ENCODE data around the gene VPS4A.
"Not testable (repeated sequence)": the region's sequence is repeated elsewhere in the genome, so short reads cannot be mapped to it uniquely, and the experiment has no call there.

Gene VPS4A

GRCh38 chr16:69327585-69328310 lies 16.6 kb downstream of the VPS4A start:
- DNase-seq (ENCODE audit: low read depth): no peak

- no peak for DNase-seq (ENCODE audit: low read depth)
These were observed 17.7 kb downstream of the VPS4A start for GRCh38 chr16:69328854-69329316.

DNA sequence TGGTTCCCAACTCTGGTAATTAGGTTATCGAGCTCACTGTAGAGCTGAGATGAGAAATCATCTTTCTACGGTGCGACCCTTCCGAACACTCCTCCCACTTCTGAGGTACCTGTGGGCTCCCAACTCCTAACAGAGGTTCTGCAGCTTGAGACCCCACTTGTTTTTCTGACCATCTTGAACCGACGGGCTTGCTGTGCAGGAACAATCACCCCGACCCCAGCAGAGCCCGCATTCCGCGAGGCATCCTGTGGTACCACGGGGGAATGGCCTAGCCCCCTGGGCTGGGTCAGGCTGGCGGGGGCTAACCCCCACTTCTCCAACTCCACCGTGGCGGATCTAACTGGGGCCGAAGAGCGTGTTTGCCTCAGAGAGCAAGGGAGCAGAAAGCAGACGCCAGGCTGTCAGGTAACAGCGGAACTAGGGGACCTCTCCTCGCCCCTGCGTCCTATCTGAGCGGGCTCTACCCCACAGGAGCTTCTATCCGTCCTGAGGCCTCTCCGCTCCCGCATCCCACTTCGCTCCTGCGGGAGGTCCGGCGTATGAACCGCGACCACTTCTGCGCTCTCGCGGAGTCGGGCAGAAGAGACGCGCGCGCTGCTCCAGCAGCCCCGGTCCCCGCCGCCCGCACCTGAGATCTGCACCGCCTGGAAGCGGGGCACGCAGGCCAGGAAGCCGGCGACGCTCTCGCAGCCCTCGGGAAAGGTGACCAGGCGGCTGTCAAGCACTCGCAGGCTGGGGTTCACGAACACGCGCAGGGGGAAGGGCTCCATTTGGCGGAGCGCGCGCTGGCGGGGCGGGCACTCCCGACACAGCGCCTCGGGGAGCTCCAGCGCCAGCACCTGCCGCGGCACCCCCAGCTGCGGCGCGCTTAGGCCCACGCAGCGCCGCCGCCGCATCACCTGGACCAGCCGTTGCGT lies 18.5 kb downstream of the VPS4A start:
- DNase-seq (ENCODE audit: low read depth): no peak

DNA sequence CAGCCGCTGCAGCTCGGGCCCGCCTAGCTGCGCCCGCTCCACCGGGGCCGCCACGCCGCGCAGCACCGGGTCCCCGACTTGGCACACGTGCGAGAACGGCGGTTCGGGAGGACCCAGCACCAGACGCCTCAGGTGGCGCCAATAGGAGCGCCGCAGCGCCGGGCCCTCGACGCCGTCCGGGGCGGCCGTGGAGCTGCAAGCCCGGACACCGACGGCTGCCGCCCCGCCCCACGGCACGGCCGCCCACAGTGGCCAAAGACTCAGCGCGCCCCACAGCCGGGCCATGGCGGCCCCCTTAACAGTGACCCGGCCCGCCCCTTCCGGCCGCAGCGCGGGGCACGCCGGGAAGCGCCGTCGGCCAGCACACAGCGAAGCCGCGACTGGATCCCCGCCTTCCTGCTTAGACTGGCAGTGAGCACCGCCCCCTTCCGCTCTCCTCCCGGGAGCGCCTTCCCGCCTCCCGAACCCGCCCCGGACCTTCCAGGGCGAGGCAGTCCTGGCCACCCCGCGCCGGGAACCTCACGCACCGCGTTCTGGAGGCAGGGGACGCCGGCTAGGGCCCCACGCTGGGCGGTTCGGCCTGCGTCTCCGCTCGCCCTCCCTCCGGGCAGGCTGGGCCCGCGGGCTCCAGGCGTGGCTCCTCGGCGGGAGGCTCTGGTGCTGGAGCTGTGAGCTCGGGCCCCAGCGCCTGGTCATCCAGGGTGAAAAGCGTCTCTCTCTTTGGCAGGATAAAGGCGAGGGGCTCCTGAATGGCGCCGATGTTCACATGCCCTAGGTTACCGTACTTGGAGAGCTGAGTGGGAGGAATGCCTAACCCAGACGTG lies 19.3 kb downstream of the VPS4A start, which contains the start of gene PDF:
Gene PDF, minus strand, starts transcription at position 303 of the 824 bp plus-strand sequence. Its CDS starts 18 bp downstream, at position 285.
- DNase-seq (ENCODE audit: low read depth): peak; percentile 87

DNA sequence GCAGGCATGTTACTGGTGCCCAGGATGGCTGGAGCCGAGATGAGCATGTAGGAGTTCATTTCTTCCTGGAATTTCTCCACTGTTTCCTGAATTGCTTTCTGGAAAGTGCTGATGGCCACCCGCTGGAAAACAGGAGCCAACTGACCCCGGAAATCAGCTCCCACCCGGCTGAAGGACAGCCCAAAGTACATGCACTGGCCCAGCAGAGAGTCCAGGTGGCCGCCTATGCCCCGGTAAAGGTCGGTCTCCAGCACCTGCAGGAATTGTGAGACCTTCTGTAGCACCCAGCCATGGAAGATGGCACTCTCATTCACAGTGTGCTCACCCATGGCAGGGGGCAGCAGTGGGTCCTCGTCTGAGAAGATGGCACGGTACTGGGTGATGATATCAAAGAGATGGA lies 23.5 kb downstream of the VPS4A start:
- no peak for DNase-seq (ENCODE audit: low read depth)

- DNase-seq (ENCODE audit: low read depth): no peak
These were observed 27.6 kb downstream of the VPS4A start for GRCh38 chr16:69338557-69339288.

DNA sequence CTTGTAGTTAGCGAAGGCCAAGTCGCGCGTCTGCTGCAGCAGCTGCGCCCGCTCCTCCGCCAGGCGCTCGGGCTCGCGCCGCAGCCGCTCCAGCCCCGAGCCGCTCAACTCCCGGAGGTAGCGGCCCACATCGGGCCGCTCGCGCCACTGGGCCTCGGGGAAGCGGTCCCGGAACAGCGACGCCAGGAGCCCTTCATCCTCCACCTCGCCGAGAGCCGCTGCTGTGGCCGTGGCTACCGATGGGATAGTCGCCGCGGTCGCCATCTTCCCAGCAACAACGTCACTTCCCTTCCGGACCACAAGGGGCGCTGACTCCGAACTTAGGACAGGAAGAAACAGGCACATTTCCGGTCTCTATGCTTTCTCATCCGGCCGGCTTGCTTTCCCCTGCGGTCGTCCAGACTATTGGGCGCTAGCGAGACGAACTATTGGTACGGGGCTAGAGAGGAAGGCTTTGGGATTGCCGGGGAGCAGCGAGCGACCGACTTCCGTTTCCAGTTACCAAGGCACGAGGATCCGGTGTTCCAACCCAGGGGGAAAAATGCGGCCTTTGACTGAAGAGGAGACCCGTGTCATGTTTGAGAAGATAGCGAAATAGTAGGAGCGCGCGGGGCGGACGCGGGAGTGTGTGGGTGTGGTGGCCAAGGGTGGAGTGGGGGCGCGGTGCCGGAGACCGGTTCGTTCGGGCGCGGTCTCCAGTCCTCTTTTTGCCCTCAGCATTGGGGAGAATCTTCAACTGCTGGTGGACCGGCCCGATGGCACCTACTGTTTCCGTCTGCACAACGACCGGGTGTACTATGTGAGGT lies 28.3 kb downstream of the VPS4A start, which contains the start of the genes COG8 and NIP7:
Gene COG8, minus strand, starts transcription at position 276 of the 806 bp plus-strand sequence. Its CDS starts 12 bp downstream, at position 264.
Gene NIP7, plus strand, starts transcription at position 484 of the 806 bp plus-strand sequence. Its CDS starts 58 bp downstream, at position 542.
- DNase-seq (ENCODE audit: low read depth): peak; percentile 97

DNA sequence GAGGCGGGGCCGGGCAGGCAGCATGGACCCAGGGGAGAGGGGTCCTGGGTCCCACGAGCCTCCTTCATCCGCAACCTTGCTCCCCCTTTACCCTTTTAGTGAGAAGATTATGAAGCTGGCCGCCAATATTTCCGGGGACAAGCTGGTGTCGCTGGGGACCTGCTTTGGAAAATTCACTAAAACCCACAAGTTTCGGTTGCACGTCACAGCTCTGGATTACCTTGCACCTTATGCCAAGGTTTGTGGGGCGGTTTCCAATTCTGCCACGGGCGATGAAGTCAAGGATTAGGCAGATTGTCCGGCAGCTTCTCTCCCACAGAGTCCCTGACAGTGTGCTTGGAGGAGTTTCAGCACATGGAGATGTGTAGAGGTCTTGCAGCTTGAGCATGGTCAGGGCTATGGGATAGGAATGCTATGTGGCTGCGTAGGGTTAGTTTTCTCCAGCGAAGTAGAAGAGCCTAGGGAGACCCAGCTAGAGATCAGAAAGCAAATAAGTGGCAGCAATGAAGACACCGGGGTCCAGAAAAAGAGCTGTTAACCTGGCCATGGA lies 29.0 kb downstream of the VPS4A start:
- DNase-seq (ENCODE audit: low read depth): no peak

DNA sequence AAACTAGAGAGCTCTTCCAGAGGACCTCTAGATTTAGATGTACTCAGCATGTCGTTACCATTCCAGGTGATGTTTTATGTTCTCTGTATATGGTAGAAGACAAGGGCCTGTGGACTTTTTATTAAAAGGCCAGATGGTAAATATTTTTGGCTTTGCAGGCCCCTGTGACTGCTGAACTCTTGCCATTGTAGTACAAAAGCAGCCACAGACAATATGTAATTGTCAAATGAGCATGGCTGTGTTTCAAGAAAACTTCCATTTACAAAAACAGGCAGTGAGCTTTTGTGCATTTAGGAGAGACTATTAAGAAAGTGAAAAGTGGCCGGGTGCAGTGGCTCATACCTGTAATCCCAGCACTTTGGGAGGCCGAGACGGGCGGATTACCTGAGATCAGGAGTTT lies 33.0 kb downstream of the VPS4A start:
- no peak for DNase-seq (ENCODE audit: low read depth)

DNA sequence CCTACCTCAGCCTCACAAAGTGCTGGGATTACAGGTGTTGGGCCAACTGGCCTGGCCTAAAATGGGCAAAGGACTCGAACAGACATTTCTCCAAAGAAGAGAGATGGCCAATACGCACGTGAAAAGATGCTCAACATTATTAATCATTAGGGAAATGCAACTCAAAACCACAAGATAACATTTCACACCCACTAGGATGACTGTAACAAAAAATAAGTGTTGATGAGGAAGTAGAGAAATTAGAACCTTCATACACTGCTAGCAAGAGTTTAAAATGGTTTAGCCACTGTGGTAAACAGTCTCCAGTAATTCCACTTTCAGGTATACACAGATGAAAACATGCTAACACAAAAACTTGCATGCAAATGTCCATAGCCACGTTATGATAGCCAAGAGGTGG lies 34.8 kb downstream of the VPS4A start:
- no peak for DNase-seq (ENCODE audit: low read depth)

DNA sequence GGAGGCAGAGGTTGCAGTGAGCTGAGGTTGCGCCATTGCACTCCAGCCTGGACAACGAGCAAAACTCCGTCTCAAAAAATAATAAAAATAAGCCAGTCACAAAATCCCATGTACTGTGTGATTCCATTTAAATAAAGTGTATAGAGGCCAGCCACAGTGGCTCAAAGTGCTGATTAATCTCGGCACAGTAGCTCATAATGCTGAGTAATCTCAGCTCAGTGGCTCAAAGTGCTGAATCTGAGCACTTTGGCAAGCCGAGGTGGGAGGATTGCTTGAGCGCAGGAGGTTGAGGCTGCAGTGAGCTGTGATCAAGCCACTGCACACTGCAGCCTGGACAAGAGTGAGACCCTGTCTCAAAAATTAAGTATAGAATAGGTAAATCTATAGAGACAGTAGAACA lies 35.5 kb downstream of the VPS4A start:
- no peak for DNase-seq (ENCODE audit: low read depth)

- DNase-seq (ENCODE audit: low read depth): no peak
These were observed 37.1 kb downstream of the VPS4A start for GRCh38 chr16:69348222-69348621.

DNA sequence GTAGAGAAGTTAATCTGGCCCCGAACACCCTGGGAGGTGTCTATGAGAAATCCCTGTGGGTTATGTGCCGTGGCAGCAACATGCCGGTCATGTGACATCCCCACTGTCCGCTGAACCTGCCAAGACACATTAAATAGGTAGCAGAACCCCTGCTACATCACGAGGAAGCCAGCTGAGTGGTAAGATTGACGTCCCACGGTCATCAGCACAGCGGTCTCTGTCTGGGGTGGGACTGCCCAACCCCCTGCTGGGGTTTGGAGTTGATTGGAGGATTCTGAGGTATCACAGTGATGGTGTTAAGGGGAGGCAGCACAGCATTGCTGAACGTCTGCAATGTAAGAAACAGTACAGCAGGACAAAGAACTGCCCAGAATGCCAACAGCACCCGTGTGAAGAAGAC lies 38.4 kb downstream of the VPS4A start:
- DNase-seq (ENCODE audit: low read depth): no peak

- no peak for DNase-seq (ENCODE audit: low read depth)
These were observed 39.5 kb downstream of the VPS4A start for GRCh38 chr16:69350536-69351133.

GRCh38 chr16:69351309-69352027 lies 40.3 kb downstream of the VPS4A start, which contains the start of gene TMED6:
Gene TMED6, minus strand, starts transcription at chr16:69351786. Its CDS starts 33 bp downstream, at chr16:69351753.
- DNase-seq (ENCODE audit: low read depth): no peak

DNA sequence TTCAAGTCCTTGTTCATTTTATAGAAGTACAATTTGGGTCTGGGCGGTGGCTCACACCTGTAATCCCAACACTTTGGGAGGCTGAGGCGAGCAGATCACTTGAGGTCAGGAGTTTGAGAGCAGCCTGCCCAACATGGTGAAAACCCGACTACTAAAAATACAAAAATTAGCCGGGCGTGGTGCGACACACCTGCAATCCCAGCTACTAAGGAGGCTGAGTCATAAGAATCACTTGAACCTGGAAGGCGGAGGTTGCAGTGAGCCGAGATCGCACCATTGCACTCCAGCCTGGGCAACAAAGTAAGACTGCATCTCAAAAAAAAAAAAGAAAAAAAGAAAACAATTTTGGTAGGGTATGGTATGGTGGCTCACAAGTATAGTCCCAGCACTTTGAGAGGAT lies 48.9 kb downstream of the VPS4A start:
- DNase-seq (ENCODE audit: low read depth): not testable (repeated sequence)

DNA sequence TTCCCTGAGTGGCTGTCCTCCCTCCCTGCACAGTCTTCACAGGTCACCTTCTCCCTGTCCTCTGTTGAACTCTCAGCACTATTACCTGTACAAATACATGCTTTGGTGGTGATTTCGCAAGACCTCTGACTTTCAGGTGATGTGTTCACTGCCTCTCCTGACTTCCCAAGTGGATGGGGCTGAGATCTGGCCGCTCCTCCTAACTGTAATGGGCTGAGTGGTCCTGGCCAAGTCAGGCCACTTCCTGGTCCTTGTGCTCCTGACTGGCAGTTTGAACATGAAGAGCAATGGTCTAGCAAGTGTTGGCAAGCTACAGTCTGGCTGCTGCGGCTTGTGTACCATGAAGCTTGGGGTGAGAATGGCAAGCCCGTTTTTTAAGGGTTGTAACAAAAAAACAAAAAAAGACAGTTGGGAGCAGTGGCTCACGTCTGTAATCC lies 52.1 kb downstream of the VPS4A start:
- no peak for DNase-seq (ENCODE audit: low read depth)

GRCh38 chr16:69364088-69364487 lies 52.9 kb downstream of the VPS4A start:
- DNase-seq (ENCODE audit: low read depth): no peak

- no peak for DNase-seq (ENCODE audit: low read depth)
These were observed 54.8 kb downstream of the VPS4A start for GRCh38 chr16:69365901-69366300.

Data from fibroblast of the conjunctiva (primary cell).